Gastroesophageal sphincter (tissue), 3 donors: ENCODE data around the gene CORIN.

Experiments used
- EP300 ChIP-seq: sonication (generic); formaldehyde crosslinking; IDR thresholded peaks from one replicate; pipeline ENCODE4 v1.6.1; 2017; ENCODE audit warnings: antibody characterized with exemption, mild to moderate bottlenecking
- POLR2A ChIP-seq, 2 donors: fragments of 450-650 bp; IDR thresholded peaks; one replicate each; pipeline ENCODE4 v1.6.1; 2017; ENCODE audit warnings: antibody characterized with exemption in 2 of 2, mild to moderate bottlenecking in 2 of 2, moderate library complexity in 1 of 2
- POLR2AphosphoS5 ChIP-seq: sonication (generic); formaldehyde crosslinking; IDR thresholded peaks from one replicate; pipeline ENCODE4 v1.6.1; 2017; ENCODE audit warnings: antibody characterized with exemption
- TF ChIP-seq, protein P1 (sequence below), 4 experiments: fragments of 200-600 bp in 2 of 4; fragments of 450-650 bp in 2 of 4; sonication (generic) in 1 of 4; IDR thresholded peaks; one replicate each; pipeline ENCODE4 v1.5.1; 2017 to 2019; ENCODE audit warnings: antibody characterized with exemption in 4 of 4, mild to moderate bottlenecking in 2 of 4, moderate library complexity in 2 of 4

DNA sequence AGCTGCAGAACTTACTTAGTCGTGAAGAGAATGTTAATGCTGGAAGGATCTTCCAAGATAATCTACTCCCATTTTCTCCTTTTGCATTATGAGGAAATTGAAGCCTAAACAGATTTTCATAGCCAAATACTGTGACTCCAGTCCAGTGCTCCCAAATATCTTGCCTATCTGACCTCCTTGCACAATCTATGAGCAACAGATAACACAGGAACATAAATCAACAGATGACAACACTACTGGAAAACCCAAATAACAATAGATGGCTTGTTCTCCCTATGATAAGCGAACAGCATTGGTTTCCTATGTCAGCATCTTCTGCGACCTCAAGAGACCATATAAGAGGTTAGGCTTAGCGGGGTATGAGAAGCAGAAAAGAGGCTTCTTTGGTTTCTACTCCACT, 88.0 kb downstream of the CORIN start:
- TF ChIP-seq, protein P1, sequence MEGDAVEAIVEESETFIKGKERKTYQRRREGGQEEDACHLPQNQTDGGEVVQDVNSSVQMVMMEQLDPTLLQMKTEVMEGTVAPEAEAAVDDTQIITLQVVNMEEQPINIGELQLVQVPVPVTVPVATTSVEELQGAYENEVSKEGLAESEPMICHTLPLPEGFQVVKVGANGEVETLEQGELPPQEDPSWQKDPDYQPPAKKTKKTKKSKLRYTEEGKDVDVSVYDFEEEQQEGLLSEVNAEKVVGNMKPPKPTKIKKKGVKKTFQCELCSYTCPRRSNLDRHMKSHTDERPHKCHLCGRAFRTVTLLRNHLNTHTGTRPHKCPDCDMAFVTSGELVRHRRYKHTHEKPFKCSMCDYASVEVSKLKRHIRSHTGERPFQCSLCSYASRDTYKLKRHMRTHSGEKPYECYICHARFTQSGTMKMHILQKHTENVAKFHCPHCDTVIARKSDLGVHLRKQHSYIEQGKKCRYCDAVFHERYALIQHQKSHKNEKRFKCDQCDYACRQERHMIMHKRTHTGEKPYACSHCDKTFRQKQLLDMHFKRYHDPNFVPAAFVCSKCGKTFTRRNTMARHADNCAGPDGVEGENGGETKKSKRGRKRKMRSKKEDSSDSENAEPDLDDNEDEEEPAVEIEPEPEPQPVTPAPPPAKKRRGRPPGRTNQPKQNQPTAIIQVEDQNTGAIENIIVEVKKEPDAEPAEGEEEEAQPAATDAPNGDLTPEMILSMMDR (IDR thresholded peaks at IDR 0.05), result no peak
- TF ChIP-seq POLR2A (IDR thresholded peaks at IDR 0.05) (no peak), POLR2AphosphoS5 (no peak), EP300 (no peak)
